ENCODE data around the gene TMEM87B. TPM values are rescaled to one million over a fixed set of nuclear protein-coding genes. Genes with fewer than 3 reads are reported as not detected.

The TMEM87B gene
- total RNA-seq, 1 donor from 2014 or later = 18.7 TPM

GRCh38 chr2:112153179-112153490, 98.1 kb downstream of the TMEM87B start:
- ATAC-seq = no peak

- no peak for ATAC-seq
Observed at GRCh38 chr2:112153501-112153900, 98.4 kb downstream of the TMEM87B start.

DNA sequence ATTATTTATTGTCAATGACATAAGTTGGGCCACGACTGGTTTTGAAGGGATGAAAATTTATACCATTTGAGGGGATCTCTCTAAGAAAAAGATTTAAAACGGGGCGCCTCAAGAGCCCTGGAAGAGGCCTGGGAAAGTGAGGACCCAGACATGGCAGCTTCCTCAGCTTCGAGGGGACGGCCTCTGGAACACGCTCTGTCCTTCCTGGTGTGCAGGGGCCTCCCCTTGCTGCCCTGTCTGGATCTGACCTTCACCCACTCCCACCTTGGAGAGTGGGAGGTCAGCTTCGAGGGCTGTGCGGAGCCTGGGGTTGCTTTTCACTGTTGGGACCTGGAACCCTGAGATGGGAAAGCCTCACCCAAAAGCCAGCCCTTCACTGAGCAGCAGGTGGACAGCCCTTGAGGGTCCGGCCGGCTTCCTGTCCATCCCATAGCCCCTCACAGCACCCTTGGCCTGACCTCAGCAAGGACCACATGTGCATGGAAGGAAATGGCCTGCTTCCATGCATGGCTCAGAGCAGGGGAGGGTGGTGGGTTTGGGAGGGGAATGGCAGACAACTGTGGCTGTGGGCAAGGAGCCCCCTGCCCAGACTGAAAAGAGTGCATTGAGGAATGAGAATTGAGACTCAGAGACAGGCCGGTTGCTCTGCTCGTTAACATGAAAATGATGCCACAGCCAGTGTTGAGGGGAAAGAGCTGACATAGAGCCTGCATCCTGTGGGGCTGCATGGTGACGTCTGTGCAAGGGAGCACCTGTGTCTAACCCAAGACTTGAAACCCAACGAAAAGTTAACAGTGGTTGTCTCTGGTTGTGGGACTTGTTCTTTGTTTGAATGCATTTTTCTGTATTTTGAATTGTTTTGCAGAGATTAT, 99.4 kb downstream of the TMEM87B start:
- no peak for ATAC-seq

DNA sequence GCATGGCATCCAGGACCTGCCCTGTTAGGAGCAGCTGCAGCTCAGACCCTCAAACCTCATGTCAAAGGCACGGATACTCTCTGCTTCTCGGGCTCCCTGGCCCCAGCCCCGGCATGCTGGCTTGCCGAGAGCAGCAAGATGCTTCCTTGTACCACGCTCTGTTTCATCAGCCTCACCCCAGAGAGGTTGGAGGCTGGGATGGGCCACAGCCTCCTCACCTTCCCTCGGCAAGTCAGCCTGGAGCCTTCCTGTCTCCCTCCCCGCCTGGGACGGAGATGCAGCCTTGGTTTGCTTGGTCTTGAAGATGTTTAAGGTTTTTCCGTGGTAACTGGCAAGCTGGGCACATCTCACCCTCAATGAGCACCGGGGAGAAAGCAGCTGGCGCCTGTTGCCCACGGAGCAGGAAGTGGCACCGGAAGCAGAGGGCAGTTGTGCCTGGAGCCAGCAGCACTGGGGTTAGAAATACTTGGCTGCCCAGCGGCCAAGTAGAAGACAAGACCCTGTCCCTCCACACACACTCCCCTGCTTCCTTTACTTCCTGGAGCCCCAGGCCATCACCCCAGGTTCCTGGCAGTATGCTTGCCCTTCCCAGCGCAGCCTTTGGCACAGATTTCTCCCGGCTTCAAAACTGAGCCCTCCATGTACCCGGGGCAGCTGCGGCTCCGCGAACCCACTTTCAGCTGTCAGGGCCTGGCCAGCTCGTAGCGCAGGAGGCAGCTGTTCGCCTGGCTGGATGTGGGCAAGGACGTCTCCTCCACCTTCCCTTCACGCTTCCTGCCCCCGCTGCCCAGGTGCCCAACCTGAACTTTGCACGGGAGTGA, 100.5 kb downstream of the TMEM87B start:
- peak; percentile 21 for ATAC-seq

DNA sequence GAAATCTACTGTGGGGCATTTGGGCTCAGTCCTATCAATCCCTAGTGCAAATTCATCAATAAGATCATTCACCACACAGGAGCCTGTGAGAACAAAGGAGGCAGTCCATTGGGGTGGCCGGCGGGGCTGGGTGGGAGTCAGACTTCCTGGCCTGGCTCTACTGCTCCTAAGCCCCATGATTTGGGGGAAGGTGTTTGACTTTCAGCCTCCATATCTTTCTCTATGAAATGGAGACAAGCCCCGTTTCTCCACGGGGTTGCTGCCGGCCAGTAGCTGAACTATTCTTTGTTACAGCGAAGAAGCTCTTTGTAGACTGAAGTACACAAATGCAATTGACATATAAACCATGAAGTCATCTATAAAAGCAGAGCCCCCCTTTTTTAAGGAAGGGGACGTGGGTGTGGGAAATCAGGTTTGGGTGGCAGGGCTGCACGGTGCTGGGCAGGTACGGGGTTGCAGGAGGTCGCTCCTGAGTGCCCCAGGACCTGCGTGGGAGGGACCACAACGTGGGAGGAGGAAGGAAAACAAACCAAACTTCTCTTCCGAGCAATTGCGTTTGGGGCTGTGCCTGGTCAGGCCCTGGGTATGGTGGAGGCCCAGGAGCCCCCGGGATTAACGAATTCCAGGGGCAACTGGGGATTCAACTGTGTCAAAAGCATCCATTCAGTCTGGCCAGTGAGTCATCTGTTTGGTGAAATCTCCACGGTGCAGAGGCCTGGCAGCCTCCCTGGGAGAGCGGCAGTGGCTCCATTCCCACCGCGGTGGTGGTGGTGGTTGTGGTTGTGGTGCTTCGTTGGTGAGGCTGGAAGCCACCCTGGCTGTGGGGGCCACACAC, 101.3 kb downstream of the TMEM87B start:
- no peak for ATAC-seq

DNA sequence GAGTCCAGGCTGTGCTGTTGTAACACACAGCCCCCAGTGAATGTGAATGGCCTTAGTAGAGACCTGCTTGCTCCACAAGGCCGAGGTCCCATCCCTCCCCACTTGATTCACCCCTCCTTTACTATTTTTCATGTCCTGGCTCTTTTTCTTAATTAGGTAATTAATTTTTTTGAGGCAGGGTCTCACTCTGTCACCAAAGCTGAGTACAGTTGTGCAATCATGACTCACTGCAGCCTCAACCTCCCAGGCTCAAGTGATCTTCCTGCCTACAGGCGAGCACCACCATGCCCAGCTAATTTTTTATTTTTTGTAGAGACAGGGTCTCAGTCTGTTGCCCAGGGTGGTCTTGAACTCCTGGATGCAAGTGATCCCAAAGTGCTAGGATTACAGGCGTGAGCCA, 102.4 kb downstream of the TMEM87B start:
- no peak for ATAC-seq

GRCh38 chr2:112159454-112159921, 104.4 kb downstream of the TMEM87B start:
- peak; percentile 53 for ATAC-seq

DNA sequence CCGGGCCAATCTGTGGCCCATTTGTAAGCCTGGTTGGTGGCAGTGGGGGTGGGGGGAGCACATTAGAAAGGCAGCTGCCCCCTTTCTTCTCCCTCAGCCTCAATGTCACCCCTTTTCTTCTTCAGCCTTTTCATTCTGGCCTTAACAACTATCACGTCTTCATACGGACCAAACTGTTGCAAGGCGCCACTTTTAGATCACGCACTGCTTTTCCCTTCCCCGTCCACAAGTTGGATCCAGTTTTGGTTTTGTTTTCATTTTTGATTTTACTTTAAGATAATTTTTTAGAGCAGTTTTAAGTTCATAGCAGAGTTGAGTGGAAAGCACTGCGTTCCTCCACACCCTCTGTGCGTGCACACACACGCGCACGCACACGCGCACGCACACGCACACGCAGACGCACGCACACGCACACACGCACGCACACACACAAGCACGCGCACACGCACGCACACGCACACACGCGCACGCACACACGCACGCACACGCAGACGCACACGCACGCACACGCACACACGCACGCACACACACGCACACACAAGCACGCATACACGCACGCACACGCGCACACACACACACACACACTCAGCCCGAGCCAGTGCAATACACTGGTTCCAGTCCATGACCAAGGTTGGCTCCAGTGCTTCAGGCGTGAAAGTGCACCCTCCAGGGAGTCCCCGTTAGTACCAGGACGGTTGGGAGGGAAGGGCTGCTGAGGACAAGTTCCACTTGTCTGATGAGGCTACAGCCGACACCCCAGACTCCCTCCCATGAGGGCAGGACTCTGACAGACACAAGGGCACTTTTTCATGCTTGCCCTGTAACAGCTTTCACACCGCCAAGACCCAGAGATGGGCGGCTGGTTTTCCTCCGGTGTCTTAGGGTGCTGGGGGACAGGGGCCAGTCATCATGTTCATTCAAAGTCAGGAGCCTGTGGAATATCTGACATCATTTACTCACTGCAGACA, 105.5 kb downstream of the TMEM87B start:
- no peak for ATAC-seq

- no peak for ATAC-seq
Observed at GRCh38 chr2:112161431-112162145, 106.5 kb downstream of the TMEM87B start.

DNA sequence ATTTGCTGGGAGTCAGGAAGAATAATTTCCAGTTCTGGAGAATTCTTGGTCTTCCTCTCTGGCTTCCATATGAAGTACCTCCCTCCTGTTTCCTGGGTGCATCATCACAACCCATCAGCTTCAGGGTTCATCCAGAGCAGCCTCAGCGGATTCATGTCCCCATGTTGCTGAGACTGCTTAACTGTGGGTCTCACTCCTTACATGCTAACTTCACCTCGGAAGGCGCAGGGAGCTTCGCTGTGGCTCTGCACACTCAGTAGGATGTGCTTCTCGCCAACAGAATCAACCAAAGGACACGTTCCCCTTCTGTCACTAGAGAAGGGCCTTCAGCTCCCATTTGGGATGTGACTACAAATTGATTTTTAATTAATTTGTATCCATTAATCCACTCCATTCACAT, 107.3 kb downstream of the TMEM87B start:
- no peak for ATAC-seq

- ATAC-seq = no peak
Observed at GRCh38 chr2:112162956-112163355, 107.9 kb downstream of the TMEM87B start.

GRCh38 chr2:112163541-112163981, 108.5 kb downstream of the TMEM87B start:
- ATAC-seq = no peak

DNA sequence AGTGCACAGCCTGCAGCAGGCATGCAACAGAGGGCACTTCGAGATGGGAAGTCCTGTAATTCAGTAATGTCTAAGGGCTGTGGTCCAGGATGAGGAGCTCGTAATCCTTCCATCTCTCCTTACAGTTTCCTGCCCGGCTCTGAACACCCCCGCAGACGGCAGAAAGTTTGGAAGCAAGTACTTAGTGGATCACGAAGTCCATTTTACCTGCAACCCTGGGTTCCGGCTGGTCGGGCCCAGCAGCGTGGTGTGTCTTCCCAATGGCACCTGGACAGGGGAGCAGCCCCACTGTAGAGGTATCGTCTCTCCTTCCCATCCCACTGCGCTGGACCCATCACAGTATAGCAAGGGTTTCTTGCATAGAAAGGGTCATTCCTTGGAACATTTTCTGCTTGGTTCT, 109.8 kb downstream of the TMEM87B start:
- no peak for ATAC-seq

GRCh38 chr2:112165296-112165695, 110.2 kb downstream of the TMEM87B start:
- no peak for ATAC-seq

GRCh38 chr2:112166806-112167499, 111.9 kb downstream of the TMEM87B start:
- no peak for ATAC-seq

- peak; percentile 66 for ATAC-seq
Observed at GRCh38 chr2:112168422-112169124, 113.5 kb downstream of the TMEM87B start.

Measured in esophagus mucosa (tissue), 1 donor.